Keratinocyte (primary cell): Measurements from ENCODE around the gene GPNMB. TPM values are rescaled to one million over a fixed set of nuclear protein-coding genes. Genes with fewer than 3 reads are reported as not detected.

Source experiments
- DNase-seq: peaks from one replicate; pipeline ENCODE4 v3.0.0-alpha.2; 2011; ENCODE audit warnings: low read depth, missing footprints, low spot score
- FAIRE-seq: peaks from 2 replicates; lab custom pipeline; 2011; peaks lifted over from hg19 to GRCh38; lab: Jason Lieb, UNC
- H2AFZ ChIP-seq: 2 replicates; pipeline ENCODE4 v1.6.0; 2012; ENCODE audit warnings: low read length, control low read depth, inconsistent platforms; ENCODE audit not compliant: control insufficient read depth
- H3K27ac ChIP-seq: 2 replicates; pipeline ENCODE4 v1.5.1; 2011; ENCODE audit warnings: low read length; ENCODE audit not compliant: control insufficient read depth, insufficient read depth
- H3K27me3 ChIP-seq: 3 replicates; pipeline ENCODE4 v1.6.0; 2011; ENCODE audit warnings: low read length; ENCODE audit not compliant: control insufficient read depth, insufficient read depth; ENCODE audit errors: extremely low read depth
- H3K36me3 ChIP-seq, 2 experiments: 2 replicates in 1 of 2; 3 replicates in 1 of 2; pipeline ENCODE4 v1.5.1; 2011; ENCODE audit warnings: low read length in 2 of 2, mild to moderate bottlenecking in 1 of 2; ENCODE audit not compliant: control insufficient read depth in 2 of 2, insufficient read depth in 2 of 2; ENCODE audit errors: extremely low read depth in 1 of 2
- H3K4me1 ChIP-seq: 3 replicates; pipeline ENCODE4 v1.5.1; 2011; ENCODE audit warnings: low read length; ENCODE audit not compliant: control insufficient read depth, insufficient read depth; ENCODE audit errors: extremely low read depth
- H3K4me2 ChIP-seq: 3 replicates; pipeline ENCODE4 v1.6.0; 2011; ENCODE audit warnings: low read depth, low read length; ENCODE audit not compliant: control insufficient read depth, insufficient read depth; ENCODE audit errors: extremely low read depth
- H3K4me3 ChIP-seq, 3 experiments: fragments of 200-600 bp in 1 of 3; sonication (generic) in 1 of 3; 2 replicates in 2 of 3; 3 replicates in 1 of 3; pipeline ENCODE4 v1.5.1; 2011 to 2016; ENCODE audit warnings: low read length in 3 of 3, mild to moderate bottlenecking in 3 of 3, control low read depth in 2 of 3, inconsistent platforms in 1 of 3, low read depth in 1 of 3, mixed read lengths in 1 of 3, mixed run types in 1 of 3, moderate library complexity in 1 of 3; ENCODE audit not compliant: control insufficient read depth in 2 of 3, insufficient read depth in 2 of 3; ENCODE audit errors: extremely low read depth in 1 of 3
- H3K79me2 ChIP-seq: 2 replicates; pipeline ENCODE4 v1.6.0; 2012; ENCODE audit warnings: low read length; ENCODE audit not compliant: control insufficient read depth, insufficient read depth
- H3K9ac ChIP-seq: 3 replicates; pipeline ENCODE4 v1.6.0; 2011; ENCODE audit warnings: low read length; ENCODE audit not compliant: control insufficient read depth, insufficient read depth; ENCODE audit errors: extremely low read depth
- H3K9me1 ChIP-seq: 3 replicates; pipeline ENCODE4 v1.6.0; 2011; ENCODE audit warnings: low read length; ENCODE audit not compliant: control insufficient read depth, insufficient read depth; ENCODE audit errors: extremely low read depth
- H3K9me3 ChIP-seq: 2 replicates; pipeline ENCODE4 v1.5.1; 2012; ENCODE audit warnings: low read depth, low read length; ENCODE audit not compliant: control insufficient read depth
- H4K20me1 ChIP-seq: 3 replicates; pipeline ENCODE4 v1.6.0; 2011; ENCODE audit warnings: low read length; ENCODE audit not compliant: control insufficient read depth, insufficient read depth; ENCODE audit errors: extremely low read depth
- CTCF ChIP-seq, 3 experiments: IDR thresholded peaks in 1 of 3; conservative IDR thresholded peaks in 1 of 3; optimal IDR thresholded peaks in 1 of 3; 2 replicates in 2 of 3; 3 replicates in 1 of 3; pipeline versions ENCODE3 to v1.5.1; 2011; ENCODE audit warnings: low read length in 3 of 3, mild to moderate bottlenecking in 3 of 3, moderate library complexity in 2 of 3, control low read depth in 1 of 3, inconsistent platforms in 1 of 3; ENCODE audit not compliant: insufficient read depth in 2 of 3; ENCODE audit errors: extremely low read depth in 1 of 3
- EZH2 ChIP-seq: IDR thresholded peaks from one replicate; pipeline ENCODE4 v1.6.1; 2012; ENCODE audit warnings: inconsistent platforms, mild to moderate bottlenecking, low read length, moderate library complexity
- dilution Hi-C: fragments of 300-500 bp; cut with MboI; formaldehyde crosslinking; loops from one replicate; pipeline ENCODE4 v1.7.0; 2020; ENCODE audit warnings: low sequenced_read_pairs; ENCODE audit not compliant: extremely low pct_ligation_motif_present
- polyA plus RNA-seq, 5 experiments: library from polyadenylated mRNA; depleted of rRNA in 3 of 5; stranded (reverse) in 3 of 5; stranded (forward) in 1 of 5; unstranded in 1 of 5; fragments of >200 nt; gene quantifications; 1 replicate in 1 of 5; 2 replicates in 3 of 5; 3 replicates in 1 of 5; pipeline versions ENCODE4 v1.2.1 to v1.2.3, GENCODE V29; 2011 to 2012; ENCODE audit warnings: missing spikeins in 2 of 5, low read depth in 1 of 5, low replicate concordance in 1 of 5

GPNMB gene
- polyA plus RNA-seq, 1 donor (not counting 4 experiments of a cell fraction or from before 2014, with no cell fraction given), result 142 TPM

GRCh38 chr7:23234569-23235296 is 11.8 kb upstream of the GPNMB start:
- Histone ChIP-seq H3K9me3 (no peaks in the 10 kb centered on the region), H3K79me2 (no peaks in the 10 kb centered on the region), H3K27ac (peak overlapping the region; percentile 56), H3K4me2 (peak overlapping the region; percentile 83), H3K4me3 (peak overlapping the region in 1 of 3 experiments; percentile 20), H4K20me1 (no peaks in the 10 kb centered on the region), H2AFZ (peak overlapping the region; percentile 79), H3K9ac (peak overlapping the region; percentile 39), H3K4me1 (peaks cover 34% of the 10 kb centered on the region), H3K36me3 (no peaks in the 10 kb centered on the region), H3K27me3 (no peaks in the 10 kb centered on the region), H3K9me1 (peaks cover 4% of the 10 kb centered on the region)
- dilution Hi-C loops, result no loop called here
- DNase-seq (no peak), FAIRE-seq (peak; percentile 64)
- TF ChIP-seq CTCF (optimal IDR thresholded peaks at IDR 0.05 in 1 of 3, IDR thresholded peaks at IDR 0.05 in 1 of 3, conservative IDR thresholded peaks at IDR 0.05 in 1 of 3; ENCODE audit: extremely low read depth in 1 of 3, insufficient read depth in 2 of 3, low read length in 3 of 3), result peak in 1 of 3 experiments; percentile 20
- no peak for TF ChIP-seq EZH2

DNA sequence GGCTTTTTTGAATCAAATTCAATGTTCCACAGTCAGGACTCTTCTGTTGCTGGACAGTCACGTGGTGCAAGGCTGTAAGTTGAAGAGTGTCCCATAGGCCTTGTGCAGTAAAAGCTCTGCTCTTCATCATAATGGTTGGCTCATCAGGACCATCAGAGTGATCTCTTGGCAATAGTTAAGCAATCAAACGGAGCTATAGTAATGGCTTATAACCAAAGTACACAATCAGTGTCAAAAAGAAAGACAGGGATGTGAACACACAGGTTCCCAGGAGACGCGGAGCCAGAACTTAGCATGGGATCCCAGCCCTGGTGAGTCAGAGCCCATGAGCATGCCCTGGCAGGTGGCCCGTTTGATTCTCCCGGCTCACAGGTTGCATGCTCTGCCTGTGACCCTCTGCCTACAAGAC is 10.8 kb upstream of the GPNMB start:
- FAIRE-seq, result peak; percentile 97
- peak; percentile 50 for DNase-seq
- H3K27ac ChIP-seq, result peak overlapping the region; percentile 66
- H3K36me3 ChIP-seq, result no peaks in the 10 kb centered on the region
- no peaks in the 10 kb centered on the region for H3K9me3 ChIP-seq
- H4K20me1 ChIP-seq, result no peaks in the 10 kb centered on the region
- TF ChIP-seq CTCF (optimal IDR thresholded peaks at IDR 0.05 in 1 of 3, IDR thresholded peaks at IDR 0.05 in 1 of 3, conservative IDR thresholded peaks at IDR 0.05 in 1 of 3; ENCODE audit: extremely low read depth in 1 of 3, insufficient read depth in 2 of 3, low read length in 3 of 3) (no peak), EZH2 (no peak)
- H3K9me1 ChIP-seq, result peaks cover 4% of the 10 kb centered on the region
- no peaks in the 10 kb centered on the region for H3K79me2 ChIP-seq
- no peak overlapping the region for H2AFZ ChIP-seq
- peaks cover 34% of the 10 kb centered on the region for H3K4me1 ChIP-seq
- dilution Hi-C loops, result no loop called here
- no peaks in the 10 kb centered on the region for H3K27me3 ChIP-seq
- no peak overlapping the region for H3K4me3 ChIP-seq
- H3K9ac ChIP-seq, result peak overlapping the region; percentile 17
- H3K4me2 ChIP-seq, result peak overlapping the region; percentile 39
